LNCaP clone FGC (cell line): ENCODE measurements around the gene RXYLT1.

ENCODE experiments used
- DNase-seq: peaks from one replicate; pipeline ENCODE4 v3.0.0-alpha.2; 2011; ENCODE audit warnings: low read depth
- H3K4me3 ChIP-seq: 2 replicates; pipeline ENCODE4 v1.5.1; 2011; ENCODE audit warnings: mild to moderate bottlenecking, low read depth, low read length, control low read depth
- TF ChIP-seq, protein P1 (sequence below): IDR thresholded peaks from 2 replicates; pipeline ENCODE4 v1.5.1; 2012; ENCODE audit warnings: mild to moderate bottlenecking; ENCODE audit not compliant: control insufficient read depth, insufficient read depth; ENCODE audit errors: extremely low read depth

RXYLT1 gene

DNA sequence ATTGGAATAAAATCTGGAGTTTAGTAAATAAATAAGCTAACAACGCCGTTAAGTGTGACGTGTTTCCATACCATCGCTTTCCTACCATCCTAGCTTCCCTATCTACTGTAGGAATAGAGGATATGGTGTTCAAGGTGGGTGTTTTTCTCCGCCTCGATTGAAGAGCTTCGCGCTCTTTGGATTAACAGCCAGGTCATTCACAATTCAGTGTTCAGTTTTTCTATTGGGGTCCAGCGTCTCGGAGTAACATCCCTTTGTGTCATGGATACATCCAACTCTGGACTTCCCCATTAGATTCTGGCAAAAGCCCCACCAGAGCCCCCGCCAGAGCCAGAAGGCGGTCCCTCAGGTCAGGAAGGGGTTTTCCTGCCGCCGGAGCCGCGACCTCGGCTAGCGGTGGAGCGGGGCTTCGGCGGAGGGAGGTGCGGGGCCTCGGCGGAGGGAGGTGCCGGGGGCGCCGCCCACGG, 63.6 kb downstream of the RXYLT1 start:
- TF ChIP-seq, protein P1, sequence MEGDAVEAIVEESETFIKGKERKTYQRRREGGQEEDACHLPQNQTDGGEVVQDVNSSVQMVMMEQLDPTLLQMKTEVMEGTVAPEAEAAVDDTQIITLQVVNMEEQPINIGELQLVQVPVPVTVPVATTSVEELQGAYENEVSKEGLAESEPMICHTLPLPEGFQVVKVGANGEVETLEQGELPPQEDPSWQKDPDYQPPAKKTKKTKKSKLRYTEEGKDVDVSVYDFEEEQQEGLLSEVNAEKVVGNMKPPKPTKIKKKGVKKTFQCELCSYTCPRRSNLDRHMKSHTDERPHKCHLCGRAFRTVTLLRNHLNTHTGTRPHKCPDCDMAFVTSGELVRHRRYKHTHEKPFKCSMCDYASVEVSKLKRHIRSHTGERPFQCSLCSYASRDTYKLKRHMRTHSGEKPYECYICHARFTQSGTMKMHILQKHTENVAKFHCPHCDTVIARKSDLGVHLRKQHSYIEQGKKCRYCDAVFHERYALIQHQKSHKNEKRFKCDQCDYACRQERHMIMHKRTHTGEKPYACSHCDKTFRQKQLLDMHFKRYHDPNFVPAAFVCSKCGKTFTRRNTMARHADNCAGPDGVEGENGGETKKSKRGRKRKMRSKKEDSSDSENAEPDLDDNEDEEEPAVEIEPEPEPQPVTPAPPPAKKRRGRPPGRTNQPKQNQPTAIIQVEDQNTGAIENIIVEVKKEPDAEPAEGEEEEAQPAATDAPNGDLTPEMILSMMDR, result no peak
- DNase-seq, result no peak
- H3K4me3 ChIP-seq, result peak overlapping the region; percentile 80

DNA sequence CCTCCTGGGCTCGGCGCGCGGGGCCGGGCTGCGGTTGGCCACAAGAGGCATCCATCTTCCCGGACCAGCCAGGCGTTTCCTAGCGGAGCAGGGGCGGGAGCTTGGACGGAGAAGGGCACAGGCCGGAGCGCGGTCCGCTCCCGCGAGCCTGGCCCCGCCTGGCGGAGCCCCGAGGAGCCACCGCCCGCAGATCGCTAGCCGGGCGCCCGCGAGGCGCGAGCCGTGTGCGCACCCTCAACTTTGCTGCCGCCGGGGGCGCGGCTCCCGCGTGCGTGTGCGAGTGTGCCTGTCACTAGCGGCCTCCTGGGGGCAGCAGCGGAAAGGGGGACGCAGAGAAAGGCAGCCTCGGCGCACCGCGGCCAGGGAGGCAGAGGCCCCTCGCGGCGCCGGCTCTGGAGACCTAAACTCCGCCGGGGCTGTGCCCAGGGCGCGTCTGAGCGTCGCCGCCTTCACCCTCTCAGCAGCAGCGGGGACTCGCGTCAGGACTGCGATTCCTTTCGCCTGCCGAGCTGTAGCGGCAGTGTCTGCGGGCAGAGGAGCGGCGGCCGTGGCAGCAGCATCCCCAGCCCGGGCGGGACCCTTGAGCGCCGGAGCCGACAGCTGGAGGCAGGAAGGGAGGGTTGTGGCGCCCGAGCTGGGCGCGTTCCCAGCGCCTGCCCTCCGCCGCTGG, 64.1 kb downstream of the RXYLT1 start:
- peak; percentile 76 for DNase-seq
- TF ChIP-seq, protein P1, result peak; percentile 100
- H3K4me3 ChIP-seq, result peak overlapping the region; percentile 80

DNA sequence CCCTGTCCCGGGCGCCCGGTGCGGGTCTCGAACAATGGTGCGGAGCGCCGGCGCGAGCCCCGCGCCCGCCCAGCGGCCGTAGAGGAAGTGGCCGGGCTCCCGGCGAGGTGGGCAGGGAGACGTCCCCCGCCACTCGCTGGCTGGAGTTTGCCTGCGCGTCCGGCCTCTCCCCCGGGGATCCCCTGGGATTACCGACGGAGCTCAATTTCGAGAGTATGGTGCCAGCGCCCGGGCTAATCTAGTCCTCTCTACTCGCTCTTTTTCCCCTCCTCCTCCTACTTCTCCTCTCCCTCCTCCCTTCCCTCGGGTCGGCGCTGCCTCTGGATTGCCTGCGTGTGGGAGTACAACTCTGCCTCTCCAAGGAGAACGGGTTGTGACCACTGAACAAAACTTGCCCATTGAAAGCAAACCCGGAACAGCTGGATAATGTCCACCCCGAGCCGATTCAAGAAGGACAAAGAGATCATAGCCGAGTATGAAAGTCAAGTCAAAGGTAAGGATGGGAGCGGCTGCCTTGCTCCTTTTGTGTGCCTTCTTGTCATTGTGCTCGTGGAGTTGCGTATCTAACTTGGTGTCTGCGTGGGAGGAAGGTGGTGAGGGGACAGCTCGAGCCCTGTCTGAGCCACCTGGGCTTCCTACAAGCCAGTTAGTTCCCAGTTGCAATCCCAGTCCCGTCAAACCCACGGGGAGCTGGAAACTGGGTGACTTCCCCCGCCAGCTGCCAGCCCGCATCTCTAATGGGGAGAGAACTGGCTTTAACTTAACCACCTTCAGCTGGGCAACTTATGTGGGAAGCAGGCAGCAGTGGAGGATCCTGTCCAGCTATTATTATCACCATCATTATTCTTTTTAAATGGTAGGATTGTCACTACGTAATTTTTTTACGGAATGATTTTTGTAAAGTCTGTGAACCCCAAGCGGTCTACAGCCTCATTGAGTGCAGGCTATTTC, 65.0 kb downstream of the RXYLT1 start, which contains the start of gene SRGAP1:
Gene SRGAP1, plus strand, starts transcription at position 310 of the 951 bp plus-strand sequence. Its CDS starts 117 bp downstream, at position 427.
- TF ChIP-seq, protein P1, result peak; percentile 24
- peak within 1 kb of the TSS; percentile 80 for H3K4me3 ChIP-seq
- no peak for DNase-seq

DNA sequence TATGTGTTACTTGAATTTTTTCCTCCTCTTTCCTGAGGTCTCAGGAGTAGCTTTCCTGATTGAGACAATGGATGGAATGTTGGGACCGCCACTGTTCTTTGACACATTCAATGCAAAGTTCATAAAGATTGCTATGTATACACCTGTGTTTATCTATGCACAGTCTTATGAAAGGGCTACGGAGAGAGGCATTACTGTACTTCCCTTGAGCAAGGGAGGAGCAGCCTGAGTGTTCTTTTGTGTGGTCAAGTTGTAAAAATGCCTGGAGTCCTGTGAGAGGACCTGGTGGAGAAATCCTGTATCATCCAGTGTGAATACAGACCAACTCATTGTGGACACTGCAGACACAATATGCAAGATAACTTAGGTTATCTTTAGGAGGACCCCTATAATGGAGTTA, 66.0 kb downstream of the RXYLT1 start:
- no peak for DNase-seq
- H3K4me3 ChIP-seq, result no peak overlapping the region
- TF ChIP-seq, protein P1, result no peak

DNA sequence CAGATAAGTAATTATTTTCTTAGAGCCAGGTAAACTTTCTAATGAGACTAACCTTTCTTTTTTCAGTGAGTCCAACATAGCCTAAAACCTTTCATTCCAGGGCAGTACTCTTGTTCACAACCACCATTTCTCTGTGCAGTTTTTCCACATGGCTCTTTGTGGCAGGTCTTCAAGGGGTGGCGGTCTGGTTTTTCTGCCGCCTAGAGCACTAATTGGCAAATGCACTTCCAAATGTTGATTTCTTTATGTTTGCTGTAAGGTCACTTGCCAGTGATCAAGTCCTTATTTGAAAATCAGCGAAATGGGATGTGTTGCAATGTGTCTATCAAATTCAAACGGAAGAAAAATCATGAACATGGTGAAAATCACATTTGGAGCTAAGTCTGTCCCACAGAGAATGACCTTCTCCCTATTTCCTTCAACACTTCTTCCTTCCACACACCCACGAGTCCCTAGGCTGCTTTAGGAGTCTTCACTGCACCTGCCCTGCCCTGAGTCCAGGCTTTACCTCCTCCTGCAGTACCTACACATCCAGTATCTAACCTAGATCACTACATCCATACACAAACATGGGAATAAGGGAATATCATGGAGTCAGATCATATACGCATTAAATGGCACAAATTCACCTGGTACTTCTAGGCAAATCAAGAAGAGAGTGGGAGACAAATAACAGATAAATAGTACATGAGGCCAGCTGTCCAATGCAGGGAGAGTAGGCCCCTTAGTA, 66.7 kb downstream of the RXYLT1 start:
- TF ChIP-seq, protein P1, result no peak
- H3K4me3 ChIP-seq, result no peak overlapping the region
- no peak for DNase-seq

DNA sequence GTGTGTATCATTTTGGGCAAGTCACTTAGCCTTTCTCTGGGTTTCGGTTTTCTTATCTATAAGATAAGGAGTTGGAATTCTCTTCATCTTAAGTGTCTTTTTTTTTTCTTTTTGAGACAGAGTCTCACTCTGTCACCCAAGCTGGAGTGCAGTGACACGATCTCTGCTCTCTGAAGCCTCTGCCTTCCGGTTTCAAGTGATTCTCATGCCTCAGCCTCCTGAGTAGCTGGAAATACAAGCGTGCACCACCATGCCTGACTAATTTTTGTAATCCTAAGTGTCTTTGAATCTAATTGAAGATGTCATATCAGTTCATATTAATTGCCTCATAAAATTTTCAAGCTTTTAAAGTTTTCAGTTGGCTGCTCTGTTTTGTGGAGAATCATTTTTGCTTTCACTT, 68.7 kb downstream of the RXYLT1 start:
- TF ChIP-seq, protein P1, result no peak
- H3K4me3 ChIP-seq, result no peak overlapping the region
- DNase-seq, result no peak
